Tibial artery (tissue), 4 donors: Measurements from ENCODE around the gene TGFBR3.

Source experiments
- DNase-seq, 2 donors: peaks; one replicate each; pipeline ENCODE4 v3.0.0-alpha.2; 2019
- H3K27ac ChIP-seq, 2 donors: fragments of 200-600 bp; sonication (generic) in 1 of 2; 1 replicate in 1 of 2; 2 replicates in 1 of 2; pipeline ENCODE4 v1.5.1; 2018 to 2019; ENCODE audit warnings: mild to moderate bottlenecking in 1 of 2
- H3K27me3 ChIP-seq, 2 donors: fragments of 200-600 bp; sonication (generic) in 1 of 2; one replicate each; pipeline versions ENCODE4 v1.5.1 to v1.6.0; 2016 to 2019
- H3K36me3 ChIP-seq, 3 donors: fragments of 200-600 bp; sonication (generic) in 2 of 3; one replicate each; pipeline ENCODE4 v1.5.1; 2016 to 2019; ENCODE audit warnings: mild to moderate bottlenecking in 2 of 3
- H3K4me1 ChIP-seq, 4 donors: fragments of 200-600 bp; sonication (generic) in 2 of 4; 1 replicate in 3 of 4; 2 replicates in 1 of 4; pipeline ENCODE4 v1.5.1; 2016 to 2019
- H3K4me3 ChIP-seq, 2 donors: fragments of 200-600 bp; sonication (generic) in 1 of 2; 1 replicate in 1 of 2; 2 replicates in 1 of 2; pipeline ENCODE4 v1.5.1; 2018 to 2019; ENCODE audit warnings: mild to moderate bottlenecking in 2 of 2
- H3K9me3 ChIP-seq, 3 donors: fragments of 200-600 bp; sonication (generic) in 1 of 3; one replicate each; pipeline ENCODE4 v1.5.1; 2016 to 2019
- intact Hi-C: fragments of 100-400 bp; cut with DNase I; formaldehyde crosslinking; loops from one replicate; pipeline ENCODE4 v1.15.0; 2023; ENCODE audit warnings: low total_unique reads
- TF ChIP-seq, protein P1 (sequence below), 2 experiments: fragments of 200-600 bp in 1 of 2; fragments of 450-650 bp in 1 of 2; IDR thresholded peaks; one replicate each; pipeline ENCODE4 v1.5.1; 2017 to 2019; ENCODE audit warnings: antibody characterized with exemption in 2 of 2, mild to moderate bottlenecking in 1 of 2, moderate library complexity in 1 of 2

The TGFBR3 gene

GRCh38 chr1:91747666-91748065 lies 138.3 kb downstream of the TGFBR3 start:
- H3K27ac ChIP-seq = no peak overlapping the region
- intact Hi-C loops = no loop called here
- no peak overlapping the region for H3K4me3 ChIP-seq
- TF ChIP-seq, protein P1, sequence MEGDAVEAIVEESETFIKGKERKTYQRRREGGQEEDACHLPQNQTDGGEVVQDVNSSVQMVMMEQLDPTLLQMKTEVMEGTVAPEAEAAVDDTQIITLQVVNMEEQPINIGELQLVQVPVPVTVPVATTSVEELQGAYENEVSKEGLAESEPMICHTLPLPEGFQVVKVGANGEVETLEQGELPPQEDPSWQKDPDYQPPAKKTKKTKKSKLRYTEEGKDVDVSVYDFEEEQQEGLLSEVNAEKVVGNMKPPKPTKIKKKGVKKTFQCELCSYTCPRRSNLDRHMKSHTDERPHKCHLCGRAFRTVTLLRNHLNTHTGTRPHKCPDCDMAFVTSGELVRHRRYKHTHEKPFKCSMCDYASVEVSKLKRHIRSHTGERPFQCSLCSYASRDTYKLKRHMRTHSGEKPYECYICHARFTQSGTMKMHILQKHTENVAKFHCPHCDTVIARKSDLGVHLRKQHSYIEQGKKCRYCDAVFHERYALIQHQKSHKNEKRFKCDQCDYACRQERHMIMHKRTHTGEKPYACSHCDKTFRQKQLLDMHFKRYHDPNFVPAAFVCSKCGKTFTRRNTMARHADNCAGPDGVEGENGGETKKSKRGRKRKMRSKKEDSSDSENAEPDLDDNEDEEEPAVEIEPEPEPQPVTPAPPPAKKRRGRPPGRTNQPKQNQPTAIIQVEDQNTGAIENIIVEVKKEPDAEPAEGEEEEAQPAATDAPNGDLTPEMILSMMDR (IDR thresholded peaks at IDR 0.05) = no peak
- no peak for DNase-seq
- H3K27me3 ChIP-seq = no peaks in the 10 kb centered on the region
- no peaks in the 10 kb centered on the region for H3K9me3 ChIP-seq
- no peaks in the 10 kb centered on the region for H3K36me3 ChIP-seq
- H3K4me1 ChIP-seq = peaks cover 0 to 68% (median 45%) of the 10 kb centered on the region in 4 donors

GRCh38 chr1:91746728-91747338 lies 139.1 kb downstream of the TGFBR3 start:
- Histone ChIP-seq H3K4me1 (peaks cover 0 to 68% (median 51%) of the 10 kb centered on the region in 4 donors), H3K27ac (no peak overlapping the region), H3K4me3 (no peak overlapping the region), H3K36me3 (no peaks in the 10 kb centered on the region), H3K27me3 (no peaks in the 10 kb centered on the region), H3K9me3 (no peaks in the 10 kb centered on the region)
- TF ChIP-seq, protein P1 (IDR thresholded peaks at IDR 0.05) = no peak
- DNase-seq = no peak
- intact Hi-C loops = no loop called here

- TF ChIP-seq, protein P1 (IDR thresholded peaks at IDR 0.05) = no peak
- H3K27ac ChIP-seq = no peak overlapping the region
- no peak for DNase-seq
Measured at GRCh38 chr1:91745640-91746373, 140.1 kb downstream of the TGFBR3 start.

DNA sequence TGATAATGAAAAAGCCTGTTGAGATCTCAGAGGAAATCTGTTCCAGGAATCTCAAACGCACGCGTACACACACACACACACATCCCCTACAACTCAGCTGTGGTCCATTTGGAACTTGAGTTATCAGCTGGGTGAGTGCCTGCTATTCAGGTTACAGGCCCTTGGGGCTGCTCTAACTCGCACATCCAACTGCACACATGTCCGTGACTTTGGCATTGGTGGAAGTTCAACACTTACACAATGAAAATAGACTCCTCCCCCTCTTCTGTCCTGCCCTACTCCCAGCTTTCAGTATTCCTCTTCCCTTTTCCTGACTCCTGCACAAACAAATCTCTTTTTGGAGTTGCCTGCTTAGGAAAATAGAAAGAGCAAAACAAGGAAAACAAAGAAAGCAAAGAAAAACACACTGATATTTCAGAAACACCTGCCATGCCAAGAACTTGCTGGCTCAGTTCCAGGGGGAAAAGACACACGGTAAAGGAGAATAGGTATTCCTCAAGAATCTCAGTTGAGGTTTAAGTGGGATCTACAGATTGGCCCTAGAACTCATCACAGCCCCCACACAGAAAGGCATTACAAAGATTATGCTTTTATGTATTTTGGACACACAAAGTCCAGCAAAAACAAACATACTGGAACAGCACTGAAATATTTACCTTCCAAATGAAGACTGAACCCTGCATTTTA lies 140.9 kb downstream of the TGFBR3 start:
- peaks cover 0 to 58% (median 38%) of the 10 kb centered on the region in 4 donors for H3K4me1 ChIP-seq
- no peak overlapping the region for H3K4me3 ChIP-seq
- peak; percentile 77 to 81 for DNase-seq
- intact Hi-C loops = no loop called here
- H3K36me3 ChIP-seq = no peaks in the 10 kb centered on the region
- peak overlapping the region in 1 of 2 donors; percentile 15 for H3K27ac ChIP-seq
- no peaks in the 10 kb centered on the region for H3K9me3 ChIP-seq
- TF ChIP-seq, protein P1 (IDR thresholded peaks at IDR 0.05) = no peak
- no peaks in the 10 kb centered on the region for H3K27me3 ChIP-seq

More at GRCh38 chr1:91745640-91746373, 140.1 kb downstream of the TGFBR3 start:
- H3K36me3 ChIP-seq = no peaks in the 10 kb centered on the region
- no peaks in the 10 kb centered on the region for H3K9me3 ChIP-seq
- H3K27me3 ChIP-seq = no peaks in the 10 kb centered on the region
- intact Hi-C loops = no loop called here
- H3K4me3 ChIP-seq = no peak overlapping the region
- peaks cover 0 to 65% (median 45%) of the 10 kb centered on the region in 4 donors for H3K4me1 ChIP-seq

DNA sequence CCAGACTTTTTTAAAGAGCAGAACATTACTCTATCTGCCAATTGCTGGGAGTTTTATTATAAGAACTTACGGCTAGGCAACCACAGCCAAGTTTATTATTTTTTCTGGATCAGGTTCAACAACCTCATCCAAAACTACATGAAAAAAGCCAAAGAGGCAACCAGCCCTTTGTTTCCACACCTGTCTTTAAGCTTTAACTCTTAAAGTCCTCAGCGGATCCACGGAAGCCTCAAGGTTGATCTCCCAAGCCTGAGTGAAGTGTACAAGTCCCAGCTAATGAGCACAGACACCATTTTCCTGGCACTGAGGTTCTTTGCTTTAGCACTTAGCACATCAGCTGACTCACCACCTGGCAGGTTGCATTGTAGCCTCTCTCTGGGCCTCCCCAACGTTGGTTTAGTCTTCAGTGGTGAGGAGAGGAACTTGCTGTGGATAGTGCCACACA lies 143.1 kb downstream of the TGFBR3 start:
- TF ChIP-seq, protein P1 (IDR thresholded peaks at IDR 0.05) = no peak
- Histone ChIP-seq H3K27ac (peak overlapping the region; percentile 22 to 23), H3K4me3 (no peak overlapping the region), H3K9me3 (no peaks in the 10 kb centered on the region), H3K4me1 (peaks cover 0 to 45% (median 32%) of the 10 kb centered on the region in 4 donors), H3K27me3 (no peaks in the 10 kb centered on the region), H3K36me3 (peaks cover 0 to 11% (median 6%) of the 10 kb centered on the region in 3 donors)
- intact Hi-C loops = no loop called here
- peak; percentile 81 to 85 for DNase-seq
